NK-92 (cell line): Measurements from ENCODE around the gene FBXO21.

Source experiments
- DNase-seq: peaks from one replicate; lab custom pipeline; 2025; ENCODE audit not compliant: unreplicated experiment; lab: John Stamatoyannopoulos, UW

Gene FBXO21

GRCh38 chr12:117166107-117166506 lies 24.2 kb downstream of the FBXO21 start:
- no peak for DNase-seq

- no peak for DNase-seq
Measured at GRCh38 chr12:117165342-117165741, 24.9 kb downstream of the FBXO21 start.

GRCh38 chr12:117162633-117163032 lies 27.6 kb downstream of the FBXO21 start:
- no peak for DNase-seq

GRCh38 chr12:117162167-117162539 lies 28.1 kb downstream of the FBXO21 start:
- DNase-seq = no peak

GRCh38 chr12:117161460-117162166 lies 28.7 kb downstream of the FBXO21 start:
- DNase-seq = no peak

GRCh38 chr12:117159674-117160073 lies 30.6 kb downstream of the FBXO21 start:
- no peak for DNase-seq

- no peak for DNase-seq
Measured at GRCh38 chr12:117158911-117159553, 31.2 kb downstream of the FBXO21 start.

- no peak for DNase-seq
Measured at GRCh38 chr12:117158096-117158495, 32.2 kb downstream of the FBXO21 start.

- DNase-seq = no peak
Measured at GRCh38 chr12:117155278-117156060, 34.8 kb downstream of the FBXO21 start.

- no peak for DNase-seq
Measured at GRCh38 chr12:117152793-117153775, 37.2 kb downstream of the FBXO21 start.

GRCh38 chr12:117151403-117152031 lies 38.8 kb downstream of the FBXO21 start:
- DNase-seq = no peak

GRCh38 chr12:117149431-117149830 lies 40.8 kb downstream of the FBXO21 start:
- DNase-seq = no peak

- DNase-seq = no peak
Measured at GRCh38 chr12:117148642-117149041, 41.6 kb downstream of the FBXO21 start.

GRCh38 chr12:117147639-117148038 lies 42.6 kb downstream of the FBXO21 start:
- no peak for DNase-seq

- DNase-seq = no peak
Measured at GRCh38 chr12:117145597-117146154, 44.6 kb downstream of the FBXO21 start.

- no peak for DNase-seq
Measured at GRCh38 chr12:117144599-117144998, 45.7 kb downstream of the FBXO21 start.

- DNase-seq = no peak
Measured at GRCh38 chr12:117143008-117143532, 47.2 kb downstream of the FBXO21 start.

- no peak for DNase-seq
Measured at GRCh38 chr12:117142094-117142493, 48.2 kb downstream of the FBXO21 start.

- DNase-seq = no peak
Measured at GRCh38 chr12:117141097-117141898, 49.0 kb downstream of the FBXO21 start.
